K562 (cell line): ENCODE measurements around the gene RBMX. TPM values are rescaled to one million over a fixed set of nuclear protein-coding genes. Genes with fewer than 3 reads are reported as not detected.

Experiments used
- BRD4 ChIP-seq: fragments of 200-600 bp; sonication (generic); IDR thresholded peaks from 2 replicates; pipeline ENCODE4 v1.6.1; 2017; ENCODE audit warnings: inconsistent platforms
- CBX2 ChIP-seq: fragments of 200-600 bp; sonication (generic); IDR thresholded peaks from one replicate; pipeline ENCODE4 v1.6.1; 2012; ENCODE audit warnings: mild to moderate bottlenecking, low read length, inconsistent platforms; ENCODE audit not compliant: insufficient read depth, poor library complexity, severe bottlenecking
- CSDE1 ChIP-seq, 2 experiments: fragments of 450-650 bp; IDR thresholded peaks; 2 replicates each; pipeline ENCODE4 v1.6.1; 2016; ENCODE audit warnings: mild to moderate bottlenecking in 1 of 2
- GATA2 ChIP-seq: sonication (generic); formaldehyde crosslinking; IDR thresholded peaks from 2 replicates; pipeline ENCODE4 v1.4.0; 2020; ENCODE audit warnings: mild to moderate bottlenecking, missing genetic modification reagents
- HDAC1 ChIP-seq, 2 experiments: fragments of 450-650 bp; IDR thresholded peaks; 2 replicates each; pipeline ENCODE4 v1.6.1; 2016 to 2017; ENCODE audit warnings: inconsistent platforms in 1 of 2, mild to moderate bottlenecking in 1 of 2, moderate library complexity in 1 of 2
- HNRNPUL1 ChIP-seq: fragments of 200-400 bp; formaldehyde crosslinking; IDR thresholded peaks from 2 replicates; pipeline ENCODE4 v1.6.1; 2017; ENCODE audit warnings: low read length
- KAT7 ChIP-seq: sonication (generic); formaldehyde crosslinking; IDR thresholded peaks from 2 replicates; pipeline ENCODE4 v1.8.0; 2022; ENCODE audit warnings: missing genetic modification reagents, mild to moderate bottlenecking, borderline replicate concordance
- KLF16 ChIP-seq: IDR thresholded peaks from 2 replicates; pipeline ENCODE4 v1.6.1; 2016; ENCODE audit warnings: antibody characterized with exemption
- KLF6 ChIP-seq: fragments of 250-450 bp; sonication (Bioruptor Pico); IDR thresholded peaks from 2 replicates; pipeline ENCODE4 v1.4.0; 2020; ENCODE audit warnings: mild to moderate bottlenecking, moderate library complexity, borderline replicate concordance
- MAZ ChIP-seq, 2 experiments: fragments of 450-650 bp in 1 of 2; sonication (generic) in 1 of 2; formaldehyde crosslinking; IDR thresholded peaks in 1 of 2; conservative IDR thresholded peaks in 1 of 2; 2 replicates each; pipeline versions ENCODE4 v1.4.0 to v1.5.0; 2020; ENCODE audit warnings: mild to moderate bottlenecking in 1 of 2, missing genetic modification reagents in 1 of 2
- OTX1 ChIP-seq: fragments of 450-650 bp; formaldehyde crosslinking; IDR thresholded peaks from 2 replicates; pipeline ENCODE4 v1.4.0; 2022; ENCODE audit warnings: mild to moderate bottlenecking
- PML ChIP-seq: IDR thresholded peaks from 2 replicates; pipeline ENCODE4 v1.6.1; 2012; ENCODE audit warnings: low read length, inconsistent platforms
- RBBP5 ChIP-seq: fragments of 200-600 bp; sonication (generic); IDR thresholded peaks from 2 replicates; pipeline ENCODE4 v1.6.1; 2012; ENCODE audit warnings: borderline replicate concordance, mild to moderate bottlenecking, low read length, control low read depth, inconsistent platforms; ENCODE audit not compliant: insufficient read depth, poor library complexity, severe bottlenecking
- RBM15 ChIP-seq: fragments of 200-400 bp; formaldehyde crosslinking; IDR thresholded peaks from 2 replicates; pipeline ENCODE4 v1.6.1; 2018; ENCODE audit warnings: mild to moderate bottlenecking, low read length, moderate library complexity; ENCODE audit not compliant: insufficient read depth
- RBM39 ChIP-seq: fragments of 200-400 bp; formaldehyde crosslinking; optimal IDR thresholded peaks from 2 replicates; pipeline ENCODE3; 2018; ENCODE audit warnings: low read depth, low read length
- SAFB ChIP-seq: fragments of 200-400 bp; formaldehyde crosslinking; IDR thresholded peaks from 2 replicates; pipeline ENCODE4 v1.6.1; 2017; ENCODE audit warnings: low read depth, low read length, borderline replicate concordance
- SIN3B ChIP-seq: fragments of 450-650 bp; IDR thresholded peaks from 2 replicates; pipeline ENCODE4 v1.6.1; 2017; ENCODE audit warnings: low read depth, mild to moderate bottlenecking, moderate library complexity
- SMAD2 ChIP-seq: fragments of 150-350 bp; IDR thresholded peaks from 2 replicates; pipeline ENCODE4 v1.6.1; 2014; ENCODE audit warnings: low read depth, mild to moderate bottlenecking, low read length
- THRAP3 ChIP-seq: fragments of 450-650 bp; IDR thresholded peaks from 2 replicates; pipeline ENCODE4 v1.6.1; 2016; ENCODE audit warnings: mild to moderate bottlenecking, inconsistent platforms, borderline replicate concordance
- ZBTB17 ChIP-seq: fragments of 450-650 bp; formaldehyde crosslinking; IDR thresholded peaks from 2 replicates; pipeline ENCODE4 v1.4.0; 2020; ENCODE audit warnings: mild to moderate bottlenecking
- ZNF263 ChIP-seq: sonication (generic); formaldehyde crosslinking; IDR thresholded peaks from 2 replicates; pipeline ENCODE4 v1.8.0; 2022; ENCODE audit warnings: mild to moderate bottlenecking, missing genetic modification reagents, borderline replicate concordance
- ZNF398 ChIP-seq: fragments of 250-450 bp; sonication (Bioruptor Pico); IDR thresholded peaks from 2 replicates; pipeline ENCODE4 v1.8.0; 2021; ENCODE audit warnings: moderate library complexity, mild to moderate bottlenecking, inconsistent platforms
- ZNF639 ChIP-seq, 2 experiments: fragments of 200-800 bp in 1 of 2; sonication (Bioruptor generic) in 1 of 2; sonication (generic) in 1 of 2; formaldehyde crosslinking in 1 of 2; IDR thresholded peaks in 1 of 2; conservative IDR thresholded peaks in 1 of 2; 2 replicates each; pipeline versions ENCODE4 v1.5.0 to v1.6.1; 2016 to 2020; ENCODE audit warnings: missing compliant biosample characterization in 1 of 2, missing genetic modification characterization in 1 of 2, missing genetic modification reagents in 1 of 2
- ZNF830 ChIP-seq: fragments of 250-450 bp; sonication (Bioruptor Pico); IDR thresholded peaks from 2 replicates; pipeline ENCODE4 v1.5.0; 2021; ENCODE audit warnings: mild to moderate bottlenecking
- polyA plus RNA-seq, 8 experiments: library from polyadenylated mRNA; depleted of rRNA in 4 of 8; stranded (reverse) in 5 of 8; unstranded in 3 of 8; fragments of >200 nt; fragmentation: Nextera tagmentation in 2 of 8; fragmentation: Illumina TruSeq in 1 of 8; extraction: Ambion mirVana in 2 of 8; extraction: Trizol in 1 of 8; gene quantifications; 2 replicates each; pipeline versions ENCODE4 v1.2.1 to v1.2.3, GENCODE V29; 2011 to 2014; ENCODE audit warnings: inconsistent platforms in 1 of 8, missing spikeins in 1 of 8
- total RNA-seq, 7 experiments: library from RNA; depleted of rRNA in 6 of 7; stranded (reverse); fragments of >200 nt in 6 of 7; fragmentation: Illumina TruSeq in 2 of 7; extraction: Trizol in 2 of 7; gene quantifications; 2 replicates each; pipeline versions ENCODE4 v1.2.1 to v1.2.3, GENCODE V29; 2011 to 2021; ENCODE audit warnings: low replicate concordance in 1 of 7
- TF ChIP-seq, protein P1 (sequence below): IDR thresholded peaks from 2 replicates; pipeline ENCODE4 v1.6.1; 2011; ENCODE audit not compliant: insufficient read length; ENCODE audit errors: extremely low read depth

RBMX gene
- total and polyA plus RNA-seq, 9 of the 15 experiments (the other 6 are each of a cell fraction or from before 2014, with no cell fraction given), result 405 to 671 (median 540) TPM

DNA sequence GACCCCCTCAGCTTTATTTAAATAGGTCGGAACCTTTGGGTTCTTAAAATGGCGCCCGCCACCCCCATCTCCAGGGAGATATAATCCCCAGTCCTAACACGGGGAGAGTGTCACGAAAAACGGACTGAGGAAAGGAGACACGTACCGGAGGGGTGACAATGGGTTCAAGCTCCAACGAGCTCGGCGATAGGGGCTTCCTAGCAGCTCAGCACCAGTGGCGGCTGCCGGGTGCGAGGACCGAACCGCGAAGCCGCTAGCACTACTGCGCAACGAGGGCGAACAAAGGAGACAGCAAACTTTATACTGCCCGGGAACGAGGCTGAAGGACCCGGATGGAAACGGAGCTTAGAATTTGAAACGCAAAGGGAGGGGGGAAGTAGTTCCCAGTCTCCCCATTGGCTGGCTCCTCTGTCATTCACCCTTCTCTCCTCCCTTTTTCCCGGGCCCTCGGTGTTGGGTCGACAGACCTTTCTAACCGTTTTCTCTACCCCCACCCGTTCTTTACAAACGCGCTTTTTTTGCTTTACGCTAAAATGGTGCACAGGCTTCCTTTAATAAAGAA, at the start of gene RBMX (continued):
- 0 out of 4 replicates have a peak, but pooled peaks of 1 of the 2 experiments have one; percentile 20 for TF ChIP-seq ZNF639 (CRISPR knock-in tag; conservative IDR thresholded peaks at IDR 0.05 in 1 of 2, IDR thresholded peaks at IDR 0.05 in 1 of 2)
- 0 out of 2 replicates have a peak, but pooled peaks have one; percentile 9 for TF ChIP-seq OTX1
- no peak for TF ChIP-seq KLF6 (CRISPR knock-in tag)
- no peak for TF ChIP-seq RBM15
- no peak for TF ChIP-seq CSDE1 (IDR thresholded peaks at IDR 0.05)
- no peak for TF ChIP-seq GATA2 (CRISPR knock-in tag)
- TF ChIP-seq HNRNPUL1, result no peak
- peak; percentile 11; the same call in 1 of the 2 replicates for TF ChIP-seq KAT7
- TF ChIP-seq HDAC1 (IDR thresholded peaks at IDR 0.05), result peak in 1 of 2 experiments; percentile 63; a peak in 2 of 4 replicates
- no peak for TF ChIP-seq SAFB
- TF ChIP-seq ZBTB17 (CRISPR knock-in tag), result no peak
- no peak for TF ChIP-seq RBM39
- TF ChIP-seq THRAP3, result no peak
- TF ChIP-seq KLF16, result no peak
- TF ChIP-seq MAZ (CRISPR knock-in tag; conservative IDR thresholded peaks at IDR 0.05 in 1 of 2, IDR thresholded peaks at IDR 0.05 in 1 of 2), result peak; percentile 49 to 87; a peak in 2 of 4 replicates
- TF ChIP-seq SIN3B, result no peak
- TF ChIP-seq ZNF398 (CRISPR knock-in tag), result no peak
- TF ChIP-seq SMAD2, result no peak
- peak; percentile 61; the same call in 1 of the 2 replicates for TF ChIP-seq BRD4
- TF ChIP-seq ZNF263 (CRISPR knock-in tag), result peak; percentile 29; the same call in 1 of the 2 replicates
- TF ChIP-seq RBBP5, result peak; percentile 51
- no peak for TF ChIP-seq CBX2
- no peak for TF ChIP-seq ZNF830
- TF ChIP-seq PML, result peak; percentile 95
- TF ChIP-seq, protein P1, sequence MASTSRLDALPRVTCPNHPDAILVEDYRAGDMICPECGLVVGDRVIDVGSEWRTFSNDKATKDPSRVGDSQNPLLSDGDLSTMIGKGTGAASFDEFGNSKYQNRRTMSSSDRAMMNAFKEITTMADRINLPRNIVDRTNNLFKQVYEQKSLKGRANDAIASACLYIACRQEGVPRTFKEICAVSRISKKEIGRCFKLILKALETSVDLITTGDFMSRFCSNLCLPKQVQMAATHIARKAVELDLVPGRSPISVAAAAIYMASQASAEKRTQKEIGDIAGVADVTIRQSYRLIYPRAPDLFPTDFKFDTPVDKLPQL, result peak; percentile 85
